ENCODE results near the gene CASKIN1.

GRCh38 chr16:2179107-2179501, 17.3 kb downstream of the CASKIN1 start:
- TF ChIP-seq POLR2AphosphoS5 (IDR thresholded peaks at IDR 0.05; ENCODE audit: borderline replicate concordance, low read depth, low read length) (no peak), EZH2 (IDR thresholded peaks at IDR 0.05) (no peak)
